OCI-M1 (cell line): ENCODE results near the gene USH1C.

Experiments used
- DNase-seq: peaks from one replicate; lab custom pipeline; 2025; lab: John Stamatoyannopoulos, UW

The USH1C gene

DNA sequence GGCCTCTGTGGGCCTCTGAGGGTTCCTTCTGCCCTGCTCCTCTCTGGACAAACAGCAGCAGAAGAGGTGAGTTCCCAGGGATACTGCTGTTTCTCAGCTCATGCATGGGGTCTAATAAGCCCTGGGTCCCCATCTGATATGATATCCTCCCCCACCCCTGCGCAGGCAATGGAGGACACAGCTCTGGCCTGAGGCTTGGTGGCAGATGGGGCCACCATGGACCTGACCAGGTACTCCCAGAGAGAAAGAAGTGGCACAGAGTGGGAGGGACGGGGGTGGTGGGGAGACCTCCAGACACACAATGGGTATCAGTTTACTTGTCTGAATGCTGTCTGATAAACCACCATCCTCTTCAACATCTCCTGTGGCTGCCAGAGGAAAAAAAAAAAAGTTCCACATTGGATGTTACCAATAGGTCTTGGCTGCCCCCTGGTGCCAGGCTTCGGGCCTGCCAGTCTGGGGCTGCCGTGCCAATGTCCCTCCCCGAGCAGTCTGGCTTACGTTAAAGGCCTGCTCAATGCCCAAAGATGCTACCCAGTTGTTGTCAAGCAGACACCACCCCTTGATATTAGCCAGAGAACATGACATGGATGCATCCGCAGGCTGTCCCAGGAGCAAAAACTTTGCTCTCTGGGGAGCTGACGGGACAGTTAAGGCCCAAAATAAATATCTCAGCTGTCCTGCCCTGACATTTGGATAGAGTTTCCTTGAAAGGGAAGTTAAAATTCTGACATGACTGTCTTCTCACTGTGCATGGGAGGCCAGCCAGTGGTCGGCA lies 39.7 kb downstream of the USH1C start:
- peak; percentile 82 for DNase-seq

GRCh38 chr11:17502630-17503029 lies 41.6 kb downstream of the USH1C start:
- DNase-seq = no peak

GRCh38 chr11:17500673-17501072 lies 43.5 kb downstream of the USH1C start:
- DNase-seq = no peak

GRCh38 chr11:17498475-17498874 lies 45.7 kb downstream of the USH1C start:
- DNase-seq = peak; percentile 42

GRCh38 chr11:17498058-17498457 lies 46.2 kb downstream of the USH1C start:
- DNase-seq = peak; percentile 29

DNA sequence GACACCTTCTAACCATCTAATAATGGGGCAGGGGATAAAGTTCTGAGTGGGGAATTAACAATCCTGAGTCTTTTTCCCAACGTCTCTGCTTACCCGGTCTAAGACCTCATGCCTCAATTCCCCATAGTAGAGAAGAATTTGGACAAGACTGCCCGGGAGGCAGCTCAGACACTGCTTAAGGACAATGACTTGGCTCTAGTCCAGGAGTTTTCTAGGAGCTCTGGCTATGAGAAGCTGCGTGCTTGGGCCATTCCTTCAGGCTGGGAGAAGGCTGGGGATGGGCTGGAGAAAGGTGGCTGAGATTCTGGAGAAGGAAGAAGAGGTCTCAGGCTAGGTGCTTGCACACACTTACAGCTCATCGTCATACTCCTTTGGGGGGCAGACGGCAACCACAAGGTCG lies 47.8 kb downstream of the USH1C start:
- no peak for DNase-seq

- no peak for DNase-seq
Observed at GRCh38 chr11:17494019-17494418, 50.2 kb downstream of the USH1C start.

DNA sequence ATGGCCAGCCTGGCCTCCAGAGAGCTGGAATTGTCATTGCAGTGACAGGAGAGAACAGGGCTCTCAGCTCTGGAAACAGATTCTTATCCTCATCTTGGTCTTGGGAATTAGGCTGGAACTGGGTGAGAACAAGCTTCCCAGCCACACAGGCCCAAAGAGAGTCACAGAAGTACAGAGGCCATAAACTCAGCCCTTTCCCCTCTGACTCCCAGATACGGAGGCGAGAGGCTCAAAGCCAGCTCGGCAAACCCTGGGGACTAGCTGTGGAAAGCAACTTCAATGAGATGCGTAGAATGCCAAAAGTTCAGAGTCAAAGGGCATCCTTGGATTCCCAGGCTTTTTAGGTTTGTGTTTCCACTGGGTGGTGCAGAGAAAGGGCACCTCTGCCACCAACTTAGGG lies 53.3 kb downstream of the USH1C start:
- DNase-seq = no peak

DNA sequence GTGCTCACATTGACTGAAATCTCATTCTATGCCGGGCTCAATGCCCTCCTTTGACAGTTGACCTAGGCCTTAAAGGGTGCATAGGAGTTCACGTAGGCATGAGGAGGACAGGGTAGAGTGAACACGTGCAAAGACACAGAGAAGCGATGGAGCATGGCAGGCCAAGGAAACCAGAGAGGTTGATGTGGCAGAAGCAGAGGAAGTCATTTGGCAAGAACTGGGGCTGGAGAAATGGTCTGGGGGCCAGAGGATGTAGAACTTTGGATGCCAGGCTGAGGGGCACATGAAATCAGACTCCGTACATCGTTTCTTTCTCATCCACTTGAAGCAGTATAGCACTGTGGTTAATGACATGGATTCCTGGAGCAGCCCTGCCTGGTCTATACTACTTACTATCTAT lies 54.0 kb downstream of the USH1C start:
- no peak for DNase-seq

DNA sequence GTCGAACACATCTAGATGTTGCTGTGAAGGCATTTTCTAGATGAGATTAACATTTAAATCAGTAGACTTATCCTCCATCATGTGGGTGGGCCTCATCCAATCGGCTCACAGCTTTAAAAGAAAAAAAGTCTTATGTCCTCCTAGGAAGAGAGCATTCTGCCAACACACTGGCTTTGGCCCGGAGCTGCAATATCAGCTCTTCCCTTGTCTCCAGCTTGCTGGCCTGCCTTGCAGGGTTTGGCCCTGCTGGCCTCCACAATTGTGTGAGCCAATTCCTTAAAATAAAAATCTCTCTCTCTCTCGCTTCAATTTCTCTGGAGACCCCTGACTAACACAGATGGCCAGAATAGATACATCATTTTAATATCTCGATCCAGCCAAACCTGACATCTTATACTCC lies 54.5 kb downstream of the USH1C start:
- no peak for DNase-seq

GRCh38 chr11:17488563-17488962 lies 55.7 kb downstream of the USH1C start:
- DNase-seq = no peak

- DNase-seq = no peak
Observed at GRCh38 chr11:17486646-17487045, 57.6 kb downstream of the USH1C start.

DNA sequence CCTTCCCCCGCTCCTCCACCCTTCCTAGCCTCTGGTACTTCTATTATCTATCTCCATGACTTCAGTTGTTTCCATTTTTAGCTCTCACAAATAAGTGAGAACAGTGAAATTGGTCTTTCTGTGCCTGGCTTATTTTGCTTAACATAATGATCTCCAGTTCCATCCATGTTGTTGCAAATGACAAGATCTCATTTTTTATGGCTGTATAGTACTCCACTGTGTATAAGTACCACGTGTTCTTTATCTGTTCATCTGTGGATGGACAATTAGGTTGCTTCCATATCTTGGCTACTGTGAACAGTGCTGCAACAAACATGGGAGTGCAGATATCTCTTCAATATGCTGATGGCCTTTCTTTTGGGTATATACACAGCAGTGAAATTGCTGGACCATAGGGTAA lies 60.7 kb downstream of the USH1C start:
- no peak for DNase-seq

GRCh38 chr11:17481905-17482304 lies 62.3 kb downstream of the USH1C start:
- no peak for DNase-seq

- no peak for DNase-seq
Observed at GRCh38 chr11:17479284-17480214, 64.7 kb downstream of the USH1C start.

GRCh38 chr11:17478070-17478469 lies 66.1 kb downstream of the USH1C start:
- no peak for DNase-seq

DNA sequence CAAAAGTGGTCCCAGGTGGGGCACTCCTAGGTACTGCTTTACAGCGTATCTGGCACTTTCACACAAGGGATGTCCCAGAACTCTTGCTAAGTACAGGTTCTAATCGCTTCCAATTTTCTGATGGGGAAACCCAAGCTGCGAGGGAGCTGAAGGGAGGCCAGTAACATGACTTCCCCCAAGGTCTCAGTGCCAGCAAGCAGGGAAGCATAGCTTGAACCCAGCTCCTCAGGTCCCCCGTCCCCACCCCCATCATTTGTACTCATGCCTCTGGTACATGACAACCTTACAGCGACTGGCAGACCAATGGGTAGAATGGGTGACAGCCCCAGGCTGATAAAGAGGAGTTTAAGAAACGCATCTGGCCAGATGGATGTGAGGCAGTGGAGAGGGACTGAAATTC lies 66.9 kb downstream of the USH1C start:
- DNase-seq = no peak

GRCh38 chr11:17477084-17477333 lies 67.2 kb downstream of the USH1C start:
- DNase-seq = no peak

- DNase-seq = no peak
Observed at GRCh38 chr11:17476317-17477083, 67.7 kb downstream of the USH1C start, which contains the start of gene ABCC8. Gene ABCC8 (minus strand): TSS chr11:17476845. CDS start chr11:17476776, 69 bp downstream.

GRCh38 chr11:17475666-17476316 lies 68.4 kb downstream of the USH1C start:
- no peak for DNase-seq

GRCh38 chr11:17473071-17473744 lies 71.0 kb downstream of the USH1C start:
- peak; percentile 24 for DNase-seq
